Liver (tissue), 9 donors: ENCODE measurements around the gene TRAPPC12. TPM values are rescaled to one million over a fixed set of nuclear protein-coding genes. Genes with fewer than 3 reads are reported as not detected.

Source experiments
- DNase-seq: peaks from one replicate; pipeline ENCODE4 v3.0.0-alpha.2; 2017; ENCODE audit warnings: low spot score
- H3K27ac ChIP-seq, 2 donors: one replicate each; pipeline ENCODE4 v1.7.0; 2013; ENCODE audit warnings: inconsistent platforms in 2 of 2, low read length in 2 of 2, control low read depth in 1 of 2, low read depth in 1 of 2, mild to moderate bottlenecking in 1 of 2
- H3K27me3 ChIP-seq, 4 donors: one replicate each; pipeline versions ENCODE4 v1.6.1 to v1.7.0; 2013; ENCODE audit warnings: low read length in 3 of 4, inconsistent platforms in 1 of 4, mild to moderate bottlenecking in 1 of 4, moderate library complexity in 1 of 4; ENCODE audit not compliant: control insufficient read depth in 4 of 4, insufficient read depth in 4 of 4
- H3K36me3 ChIP-seq, 4 donors: one replicate each; pipeline versions ENCODE4 v1.6.1 to v1.7.0; 2013; ENCODE audit warnings: low read length in 3 of 4, mild to moderate bottlenecking in 3 of 4, low read depth in 1 of 4, moderate library complexity in 1 of 4; ENCODE audit not compliant: control insufficient read depth in 4 of 4, insufficient read depth in 3 of 4
- H3K4me1 ChIP-seq, 4 donors: one replicate each; pipeline versions ENCODE4 v1.6.1 to v1.7.0; 2013; ENCODE audit warnings: low read length in 3 of 4, mild to moderate bottlenecking in 3 of 4, moderate library complexity in 1 of 4; ENCODE audit not compliant: control insufficient read depth in 4 of 4, insufficient read depth in 4 of 4
- H3K4me3 ChIP-seq, 3 donors: one replicate each; pipeline versions ENCODE4 v1.6.1 to v1.7.0; 2013; ENCODE audit warnings: low read length in 3 of 3, control low read depth in 1 of 3, low read depth in 1 of 3, mild to moderate bottlenecking in 1 of 3
- H3K9ac ChIP-seq, 2 donors: one replicate each; pipeline ENCODE4 v1.7.0; 2013; ENCODE audit warnings: low read length in 2 of 2, mild to moderate bottlenecking in 2 of 2, moderate library complexity in 2 of 2, control low read depth in 1 of 2, low read depth in 1 of 2
- H3K9me3 ChIP-seq, 4 donors: one replicate each; pipeline versions ENCODE4 v1.6.1 to v1.7.0; 2013; ENCODE audit warnings: low read length in 3 of 4; ENCODE audit not compliant: control insufficient read depth in 4 of 4
- ATF3 ChIP-seq: IDR thresholded peaks from 2 replicates; pipeline ENCODE4 v1.6.1; 2016; ENCODE audit warnings: antibody characterized with exemption
- EGR1 ChIP-seq, 2 donors: IDR thresholded peaks; 2 replicates each; pipeline ENCODE4 v1.6.1; 2016 to 2018; ENCODE audit warnings: antibody characterized with exemption in 2 of 2, low read depth in 2 of 2
- HNF4A ChIP-seq, 2 donors: conservative IDR thresholded peaks; 2 replicates each; pipeline ENCODE4 v1.6.1; 2016; ENCODE audit warnings: antibody characterized with exemption in 2 of 2, mild to moderate bottlenecking in 2 of 2
- HNF4G ChIP-seq: IDR thresholded peaks from 2 replicates; pipeline ENCODE4 v1.6.1; 2016; ENCODE audit warnings: antibody characterized with exemption
- JUND ChIP-seq, 2 donors: IDR thresholded peaks; 2 replicates each; pipeline ENCODE4 v1.6.1; 2016; ENCODE audit warnings: antibody characterized with exemption in 2 of 2
- MAX ChIP-seq: IDR thresholded peaks from 2 replicates; pipeline ENCODE4 v1.6.1; 2016; ENCODE audit warnings: antibody characterized with exemption
- RAD21 ChIP-seq, 2 donors: IDR thresholded peaks; 2 replicates each; pipeline ENCODE4 v1.6.1; 2016; ENCODE audit warnings: antibody characterized with exemption in 2 of 2, mild to moderate bottlenecking in 2 of 2
- RXRA ChIP-seq, 2 donors: IDR thresholded peaks; 2 replicates each; pipeline ENCODE4 v1.6.1; 2017 to 2018; ENCODE audit warnings: antibody characterized with exemption in 2 of 2, mild to moderate bottlenecking in 1 of 2
- TAF1 ChIP-seq: conservative IDR thresholded peaks from 2 replicates; pipeline ENCODE4 v1.6.1; 2016; ENCODE audit warnings: antibody characterized with exemption, mild to moderate bottlenecking
- YY1 ChIP-seq: IDR thresholded peaks from 2 replicates; pipeline ENCODE4 v1.6.1; 2016; ENCODE audit warnings: antibody characterized with exemption, mild to moderate bottlenecking
- WGBS: extraction: QIAGEN DNeasy Blood & Tissue Kit; methylation state at CpG from one replicate; pipeline ENCODE4 v1.1.7; 2013; 5-methylcytosine and 5-hydroxymethylcytosine counted together
- polyA plus RNA-seq, 2 donors: library from polyadenylated mRNA; stranded (reverse) in 1 of 2; unstranded in 1 of 2; fragments of 200-250 nt in 1 of 2; fragments of >200 nt in 1 of 2; fragmentation: Nextera tagmentation in 1 of 2; extraction: Ambion mirVana in 1 of 2; gene quantifications; one replicate each; pipeline versions ENCODE4 v1.2.1 to v1.2.3, GENCODE V29; 2013 to 2015
- total RNA-seq, 2 donors: library from RNA; depleted of rRNA; stranded (reverse); fragments of >200 nt; gene quantifications; one replicate each; pipeline ENCODE4 v1.2.3, GENCODE V29; 2014
- TF ChIP-seq, protein P1 (sequence below): fragments of 150-350 bp; IDR thresholded peaks from 2 replicates; pipeline ENCODE4 v1.5.1; 2017; ENCODE audit warnings: improper control_type of control experiment, low read depth, low read length; ENCODE audit not compliant: missing input control
- TF ChIP-seq, protein P2 (sequence below): IDR thresholded peaks from 2 replicates; pipeline ENCODE4 v1.6.1; 2016; ENCODE audit warnings: antibody characterized with exemption
- TF ChIP-seq, protein P3 (sequence below): IDR thresholded peaks from 2 replicates; pipeline ENCODE4 v1.6.1; 2016; ENCODE audit warnings: antibody characterized with exemption, mild to moderate bottlenecking
- donor health status: healthy.
- donor health status: healthy.
- donor health status: healthy.
- donor health status: healthy.
- donor health status: healthy.

Gene TRAPPC12
- total and polyA plus RNA-seq, 4 donors = 30.2 to 60.9 (median 39.7) TPM

GRCh38 chr2:3480352-3481010, 101.0 kb downstream of the TRAPPC12 start (continued):
- TF ChIP-seq, protein P1, sequence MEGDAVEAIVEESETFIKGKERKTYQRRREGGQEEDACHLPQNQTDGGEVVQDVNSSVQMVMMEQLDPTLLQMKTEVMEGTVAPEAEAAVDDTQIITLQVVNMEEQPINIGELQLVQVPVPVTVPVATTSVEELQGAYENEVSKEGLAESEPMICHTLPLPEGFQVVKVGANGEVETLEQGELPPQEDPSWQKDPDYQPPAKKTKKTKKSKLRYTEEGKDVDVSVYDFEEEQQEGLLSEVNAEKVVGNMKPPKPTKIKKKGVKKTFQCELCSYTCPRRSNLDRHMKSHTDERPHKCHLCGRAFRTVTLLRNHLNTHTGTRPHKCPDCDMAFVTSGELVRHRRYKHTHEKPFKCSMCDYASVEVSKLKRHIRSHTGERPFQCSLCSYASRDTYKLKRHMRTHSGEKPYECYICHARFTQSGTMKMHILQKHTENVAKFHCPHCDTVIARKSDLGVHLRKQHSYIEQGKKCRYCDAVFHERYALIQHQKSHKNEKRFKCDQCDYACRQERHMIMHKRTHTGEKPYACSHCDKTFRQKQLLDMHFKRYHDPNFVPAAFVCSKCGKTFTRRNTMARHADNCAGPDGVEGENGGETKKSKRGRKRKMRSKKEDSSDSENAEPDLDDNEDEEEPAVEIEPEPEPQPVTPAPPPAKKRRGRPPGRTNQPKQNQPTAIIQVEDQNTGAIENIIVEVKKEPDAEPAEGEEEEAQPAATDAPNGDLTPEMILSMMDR = no peak
- TF ChIP-seq HNF4G = peak; percentile 52
- TF ChIP-seq HNF4A (conservative IDR thresholded peaks at IDR 0.05) = peak; percentile 73
- TF ChIP-seq ATF3 = no peak
- TF ChIP-seq EGR1 (IDR thresholded peaks at IDR 0.05; ENCODE audit: low read depth in 2 of 2) = no peak

- no peak for TF ChIP-seq EGR1 (IDR thresholded peaks at IDR 0.05; ENCODE audit: low read depth in 2 of 2)
- no peak for TF ChIP-seq JUND (IDR thresholded peaks at IDR 0.05)
- TF ChIP-seq, protein P2, sequence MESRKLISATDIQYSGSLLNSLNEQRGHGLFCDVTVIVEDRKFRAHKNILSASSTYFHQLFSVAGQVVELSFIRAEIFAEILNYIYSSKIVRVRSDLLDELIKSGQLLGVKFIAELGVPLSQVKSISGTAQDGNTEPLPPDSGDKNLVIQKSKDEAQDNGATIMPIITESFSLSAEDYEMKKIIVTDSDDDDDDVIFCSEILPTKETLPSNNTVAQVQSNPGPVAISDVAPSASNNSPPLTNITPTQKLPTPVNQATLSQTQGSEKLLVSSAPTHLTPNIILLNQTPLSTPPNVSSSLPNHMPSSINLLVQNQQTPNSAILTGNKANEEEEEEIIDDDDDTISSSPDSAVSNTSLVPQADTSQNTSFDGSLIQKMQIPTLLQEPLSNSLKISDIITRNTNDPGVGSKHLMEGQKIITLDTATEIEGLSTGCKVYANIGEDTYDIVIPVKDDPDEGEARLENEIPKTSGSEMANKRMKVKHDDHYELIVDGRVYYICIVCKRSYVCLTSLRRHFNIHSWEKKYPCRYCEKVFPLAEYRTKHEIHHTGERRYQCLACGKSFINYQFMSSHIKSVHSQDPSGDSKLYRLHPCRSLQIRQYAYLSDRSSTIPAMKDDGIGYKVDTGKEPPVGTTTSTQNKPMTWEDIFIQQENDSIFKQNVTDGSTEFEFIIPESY = no peak
- TF ChIP-seq TAF1 = no peak
- TF ChIP-seq, protein P3, sequence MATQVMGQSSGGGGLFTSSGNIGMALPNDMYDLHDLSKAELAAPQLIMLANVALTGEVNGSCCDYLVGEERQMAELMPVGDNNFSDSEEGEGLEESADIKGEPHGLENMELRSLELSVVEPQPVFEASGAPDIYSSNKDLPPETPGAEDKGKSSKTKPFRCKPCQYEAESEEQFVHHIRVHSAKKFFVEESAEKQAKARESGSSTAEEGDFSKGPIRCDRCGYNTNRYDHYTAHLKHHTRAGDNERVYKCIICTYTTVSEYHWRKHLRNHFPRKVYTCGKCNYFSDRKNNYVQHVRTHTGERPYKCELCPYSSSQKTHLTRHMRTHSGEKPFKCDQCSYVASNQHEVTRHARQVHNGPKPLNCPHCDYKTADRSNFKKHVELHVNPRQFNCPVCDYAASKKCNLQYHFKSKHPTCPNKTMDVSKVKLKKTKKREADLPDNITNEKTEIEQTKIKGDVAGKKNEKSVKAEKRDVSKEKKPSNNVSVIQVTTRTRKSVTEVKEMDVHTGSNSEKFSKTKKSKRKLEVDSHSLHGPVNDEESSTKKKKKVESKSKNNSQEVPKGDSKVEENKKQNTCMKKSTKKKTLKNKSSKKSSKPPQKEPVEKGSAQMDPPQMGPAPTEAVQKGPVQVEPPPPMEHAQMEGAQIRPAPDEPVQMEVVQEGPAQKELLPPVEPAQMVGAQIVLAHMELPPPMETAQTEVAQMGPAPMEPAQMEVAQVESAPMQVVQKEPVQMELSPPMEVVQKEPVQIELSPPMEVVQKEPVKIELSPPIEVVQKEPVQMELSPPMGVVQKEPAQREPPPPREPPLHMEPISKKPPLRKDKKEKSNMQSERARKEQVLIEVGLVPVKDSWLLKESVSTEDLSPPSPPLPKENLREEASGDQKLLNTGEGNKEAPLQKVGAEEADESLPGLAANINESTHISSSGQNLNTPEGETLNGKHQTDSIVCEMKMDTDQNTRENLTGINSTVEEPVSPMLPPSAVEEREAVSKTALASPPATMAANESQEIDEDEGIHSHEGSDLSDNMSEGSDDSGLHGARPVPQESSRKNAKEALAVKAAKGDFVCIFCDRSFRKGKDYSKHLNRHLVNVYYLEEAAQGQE = no peak
- no peak for TF ChIP-seq ATF3
- Histone ChIP-seq H3K9ac (no peak overlapping the region), H3K4me3 (no peak overlapping the region), H3K27me3 (no peaks in the 10 kb centered on the region), H3K4me1 (peaks cover 0 to 10% (median 9%) of the 10 kb centered on the region in 4 donors), H3K27ac (no peak overlapping the region), H3K9me3 (no peaks in the 10 kb centered on the region), H3K36me3 (peaks cover 0 to 21% (median 3%) of the 10 kb centered on the region in 4 donors)
- no peak for DNase-seq
- 82% methylated on average over 5 of the region's 5 CpGs for WGBS
Observed at GRCh38 chr2:3481011-3481400, 101.5 kb downstream of the TRAPPC12 start.

- Histone ChIP-seq H3K4me3 (no peak overlapping the region), H3K4me1 (peaks cover 0 to 10% (median 9%) of the 10 kb centered on the region in 4 donors), H3K27me3 (no peaks in the 10 kb centered on the region), H3K27ac (no peak overlapping the region), H3K36me3 (peaks cover 0 to 16% (median under 1%) of the 10 kb centered on the region in 4 donors), H3K9me3 (no peaks in the 10 kb centered on the region), H3K9ac (no peak overlapping the region)
- no peak for DNase-seq
- 97% methylated on average over 20 of the region's 20 CpGs for WGBS
- TF ChIP-seq YY1 = no peak
- TF ChIP-seq, protein P1 = no peak
- TF ChIP-seq RXRA (IDR thresholded peaks at IDR 0.05) = no peak
- no peak for TF ChIP-seq MAX
- TF ChIP-seq RAD21 (IDR thresholded peaks at IDR 0.05) = no peak
- TF ChIP-seq, protein P3 = no peak
Observed at GRCh38 chr2:3481736-3482362, 102.4 kb downstream of the TRAPPC12 start.
